Heart left ventricle (tissue), 13 donors: ENCODE data around the gene SLC37A1.

Experiments
- POLR2A ChIP-seq, 2 donors: fragments of 450-650 bp; IDR thresholded peaks; one replicate each; pipeline ENCODE4 v1.6.1; 2017; ENCODE audit warnings: antibody characterized with exemption in 2 of 2, mild to moderate bottlenecking in 2 of 2, moderate library complexity in 2 of 2
- TF ChIP-seq, protein P1 (sequence below), 12 donors: fragments of 200-600 bp; sonication (generic) in 4 of 12; IDR thresholded peaks; one replicate each; pipeline versions ENCODE4 v1.5.0 to v1.8.0; 2018 to 2022; ENCODE audit warnings: antibody characterized with exemption in 12 of 12, mild to moderate bottlenecking in 5 of 12
- donor health status: ischemic (EF 13 %, LVEDD 7.1; RV severe dilation, severe dysfunction).
- donor health status: DM: no; HTN: yes; CAD: no.
- donor health status: DM: no; HTN: no; CAD: no.
- donor health status: ischemic (EF 25% LVEDD 6.9; RV normal size, moderate dysfunction).
- donor health status: ischemic (EF 25% LVEDD 5.7; RV mildly dilated, moderate dysfunction).
- donor health status: ischemic (EF 35%, LVEDD 5.7; RV mildly dilated, moderate dysfunction).
- donor health status: nonischemic (EF 11% LVEDD 7.7; RV severe dilation, severe dysfunction).
- donor health status: DM: yes; HTN: yes; CAD: no.
- donor health status: PGD.
- donor health status: ischemic (EF 29% LVEDD 5.4; RV normal size, mild dysfunction).
- donor health status: nonischemic (EF 23%, LVEDD 6.1; RV moderate dilation, normal function).

DNA sequence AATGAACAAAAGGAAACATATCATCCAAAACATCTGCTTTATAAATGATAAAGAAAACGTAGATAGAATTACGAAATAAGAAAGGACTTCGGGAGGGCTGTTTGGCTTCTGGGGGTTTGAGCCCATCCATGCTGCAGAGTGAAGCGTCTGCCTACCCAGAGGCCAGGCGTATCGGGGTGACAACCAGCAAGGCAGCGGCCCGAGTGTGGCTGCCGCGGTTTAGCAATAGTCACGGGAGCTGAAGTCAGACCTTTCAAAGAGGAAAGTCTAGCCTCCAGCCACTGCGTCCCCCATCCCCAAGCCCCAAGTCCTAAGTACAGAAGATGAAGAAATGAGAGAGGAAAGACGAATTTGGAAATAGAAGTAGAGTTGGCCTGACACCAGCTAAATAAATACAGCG lies 8.6 kb downstream of the SLC37A1 start:
- TF ChIP-seq, protein P1, sequence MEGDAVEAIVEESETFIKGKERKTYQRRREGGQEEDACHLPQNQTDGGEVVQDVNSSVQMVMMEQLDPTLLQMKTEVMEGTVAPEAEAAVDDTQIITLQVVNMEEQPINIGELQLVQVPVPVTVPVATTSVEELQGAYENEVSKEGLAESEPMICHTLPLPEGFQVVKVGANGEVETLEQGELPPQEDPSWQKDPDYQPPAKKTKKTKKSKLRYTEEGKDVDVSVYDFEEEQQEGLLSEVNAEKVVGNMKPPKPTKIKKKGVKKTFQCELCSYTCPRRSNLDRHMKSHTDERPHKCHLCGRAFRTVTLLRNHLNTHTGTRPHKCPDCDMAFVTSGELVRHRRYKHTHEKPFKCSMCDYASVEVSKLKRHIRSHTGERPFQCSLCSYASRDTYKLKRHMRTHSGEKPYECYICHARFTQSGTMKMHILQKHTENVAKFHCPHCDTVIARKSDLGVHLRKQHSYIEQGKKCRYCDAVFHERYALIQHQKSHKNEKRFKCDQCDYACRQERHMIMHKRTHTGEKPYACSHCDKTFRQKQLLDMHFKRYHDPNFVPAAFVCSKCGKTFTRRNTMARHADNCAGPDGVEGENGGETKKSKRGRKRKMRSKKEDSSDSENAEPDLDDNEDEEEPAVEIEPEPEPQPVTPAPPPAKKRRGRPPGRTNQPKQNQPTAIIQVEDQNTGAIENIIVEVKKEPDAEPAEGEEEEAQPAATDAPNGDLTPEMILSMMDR (IDR thresholded peaks at IDR 0.05): no peak
- TF ChIP-seq POLR2A (IDR thresholded peaks at IDR 0.05): no peak
